Measurements from ENCODE around the gene NTRK2.

The NTRK2 gene

GRCh38 chr9:84823421-84824271 is 154.1 kb downstream of the NTRK2 start:
- no peak for DNase-seq

GRCh38 chr9:84827216-84827765 is 157.8 kb downstream of the NTRK2 start:
- DNase-seq = no peak

GRCh38 chr9:84828046-84828445 is 158.5 kb downstream of the NTRK2 start:
- no peak for DNase-seq

- DNase-seq = no peak
These were observed 159.9 kb downstream of the NTRK2 start for GRCh38 chr9:84829471-84829870.

GRCh38 chr9:84829997-84830696 is 160.6 kb downstream of the NTRK2 start:
- DNase-seq = no peak

- peak; percentile 34 for DNase-seq
These were observed 161.8 kb downstream of the NTRK2 start for GRCh38 chr9:84831377-84831776.

- no peak for DNase-seq
These were observed 162.9 kb downstream of the NTRK2 start for GRCh38 chr9:84832453-84832852.

- no peak for DNase-seq
These were observed 164.9 kb downstream of the NTRK2 start for GRCh38 chr9:84834426-84834825.

- no peak for DNase-seq
These were observed 166.2 kb downstream of the NTRK2 start for GRCh38 chr9:84835745-84836144.

- no peak for DNase-seq
These were observed 169.3 kb downstream of the NTRK2 start for GRCh38 chr9:84838879-84839278.

GRCh38 chr9:84839541-84839940 is 170.0 kb downstream of the NTRK2 start:
- DNase-seq = peak; percentile 61

GRCh38 chr9:84841931-84842330 is 172.4 kb downstream of the NTRK2 start:
- DNase-seq = no peak

GRCh38 chr9:84843175-84843824 is 173.8 kb downstream of the NTRK2 start:
- no peak for DNase-seq

GRCh38 chr9:84845956-84846900 is 176.7 kb downstream of the NTRK2 start:
- DNase-seq = no peak

- DNase-seq = no peak
These were observed 177.4 kb downstream of the NTRK2 start for GRCh38 chr9:84846906-84847305.

- DNase-seq = no peak
These were observed 179.5 kb downstream of the NTRK2 start for GRCh38 chr9:84849049-84849448.

- peak; percentile 65 for DNase-seq
These were observed 181.4 kb downstream of the NTRK2 start for GRCh38 chr9:84850830-84851392.

- peak; percentile 67 for DNase-seq
These were observed 182.5 kb downstream of the NTRK2 start for GRCh38 chr9:84851935-84852585.

GRCh38 chr9:84852617-84853301 is 183.2 kb downstream of the NTRK2 start:
- no peak for DNase-seq

GRCh38 chr9:84856181-84856632 is 186.7 kb downstream of the NTRK2 start:
- DNase-seq = no peak

GRCh38 chr9:84857211-84857610 is 187.7 kb downstream of the NTRK2 start:
- DNase-seq = no peak

Data from retina (tissue), 1 donor.